Erythroblast (primary cell): Measurements from ENCODE around the gene NPS.

Experiments used
- GATA1 ChIP-seq: IDR thresholded peaks from 2 replicates; pipeline ENCODE4 v1.6.1; 2011; ENCODE audit warnings: low read depth, mild to moderate bottlenecking, control low read depth, low read length, moderate library complexity
- POLR2A ChIP-seq: IDR thresholded peaks from 2 replicates; pipeline ENCODE4 v1.6.1; 2011; ENCODE audit warnings: mild to moderate bottlenecking, low read length

GRCh38 chr10:127524908-127525665 is 24.0 kb upstream of the NPS start:
- no peak for TF ChIP-seq POLR2A
- no peak for TF ChIP-seq GATA1
